CD1c-positive myeloid dendritic cell (primary cell): ENCODE measurements around the gene SPINT2.
A peak's percentile ranks its signal among the peaks of the same experiment; 100 is the strongest.

Experiments
- DNase-seq: peaks from one replicate; pipeline ENCODE4 v3.0.0-alpha.2; 2016; ENCODE audit errors: extremely low spot score

The SPINT2 gene

GRCh38 chr19:38267761-38268483 is 3.5 kb downstream of the SPINT2 start:
- DNase-seq = no peak

GRCh38 chr19:38268539-38268938 is 4.2 kb downstream of the SPINT2 start:
- no peak for DNase-seq

- DNase-seq = no peak
These were observed 6.3 kb downstream of the SPINT2 start for GRCh38 chr19:38270587-38271167.

- no peak for DNase-seq
These were observed 9.1 kb downstream of the SPINT2 start for GRCh38 chr19:38273499-38273898.

GRCh38 chr19:38274739-38275138 is 10.4 kb downstream of the SPINT2 start:
- no peak for DNase-seq

GRCh38 chr19:38276942-38277517 is 12.7 kb downstream of the SPINT2 start:
- no peak for DNase-seq

- DNase-seq = no peak
These were observed 13.2 kb downstream of the SPINT2 start for GRCh38 chr19:38277549-38277948.

- no peak for DNase-seq
These were observed 13.8 kb downstream of the SPINT2 start for GRCh38 chr19:38277969-38278680.

- no peak for DNase-seq
These were observed 14.4 kb downstream of the SPINT2 start for GRCh38 chr19:38278751-38279150.

- DNase-seq = no peak
These were observed 15.9 kb downstream of the SPINT2 start for GRCh38 chr19:38280030-38280921.

GRCh38 chr19:38281811-38282566 is 17.6 kb downstream of the SPINT2 start:
- DNase-seq = no peak

- DNase-seq = peak; percentile 53
These were observed 18.9 kb downstream of the SPINT2 start for GRCh38 chr19:38283271-38283670.

- DNase-seq = peak; percentile 80
These were observed 20.0 kb downstream of the SPINT2 start for GRCh38 chr19:38284422-38284821.

GRCh38 chr19:38285567-38285966 is 21.2 kb downstream of the SPINT2 start:
- no peak for DNase-seq

- peak; percentile 90 for DNase-seq
These were observed 23.2 kb downstream of the SPINT2 start for GRCh38 chr19:38287604-38288003.

GRCh38 chr19:38288123-38288855 is 23.9 kb downstream of the SPINT2 start:
- no peak for DNase-seq

- DNase-seq = peak; percentile 53
These were observed 25.6 kb downstream of the SPINT2 start for GRCh38 chr19:38289955-38290354.

GRCh38 chr19:38290631-38291147 is 26.3 kb downstream of the SPINT2 start:
- DNase-seq = peak; percentile 55

GRCh38 chr19:38291855-38292254 is 27.5 kb downstream of the SPINT2 start:
- no peak for DNase-seq

- no peak for DNase-seq
These were observed 28.9 kb downstream of the SPINT2 start for GRCh38 chr19:38293281-38293680.
